IMR-90 (cell line): ENCODE results near the gene ZFX.

ENCODE experiments used
- CEBPB ChIP-seq: IDR thresholded peaks from 2 replicates; pipeline ENCODE4 v1.6.1; 2012; ENCODE audit warnings: low read depth, low read length, improper control_type of control experiment
- CTCF ChIP-seq: conservative IDR thresholded peaks from 2 replicates; pipeline ENCODE4 v1.5.1; 2012; ENCODE audit warnings: mild to moderate bottlenecking, low read depth, low read length, improper control_type of control experiment
- MAZ ChIP-seq: IDR thresholded peaks from 2 replicates; pipeline ENCODE4 v1.6.1; 2012; ENCODE audit warnings: low read depth, mild to moderate bottlenecking, low read length, improper control_type of control experiment, moderate library complexity, borderline replicate concordance
- NFE2L2 ChIP-seq: fragments of 150-350 bp; IDR thresholded peaks from 2 replicates; pipeline ENCODE4 v1.6.1; 2016; ENCODE audit warnings: low read depth, mild to moderate bottlenecking, low read length
- POLR2A ChIP-seq: IDR thresholded peaks from 2 replicates; pipeline ENCODE4 v1.6.1; 2012; ENCODE audit warnings: mild to moderate bottlenecking, low read depth, low read length
- RAD21 ChIP-seq: IDR thresholded peaks from 2 replicates; pipeline ENCODE4 v1.6.1; 2012; ENCODE audit warnings: low read length, improper control_type of control experiment
- RCOR1 ChIP-seq: IDR thresholded peaks from 2 replicates; pipeline ENCODE4 v1.6.1; 2012; ENCODE audit warnings: mild to moderate bottlenecking, low read length, improper control_type of control experiment; ENCODE audit not compliant: insufficient replicate concordance
- RFX5 ChIP-seq: IDR thresholded peaks from 2 replicates; pipeline ENCODE4 v1.8.0; 2012; ENCODE audit warnings: low read depth, mild to moderate bottlenecking, low read length, moderate library complexity
- SMC3 ChIP-seq: fragments of 150-350 bp; IDR thresholded peaks from 2 replicates; pipeline ENCODE4 v1.6.1; 2016; ENCODE audit warnings: low read depth, mild to moderate bottlenecking, antibody characterized with exemption, low read length, moderate library complexity
- USF2 ChIP-seq: fragments of 150-350 bp; IDR thresholded peaks from 2 replicates; pipeline ENCODE4 v1.6.1; 2017; ENCODE audit warnings: mild to moderate bottlenecking, antibody characterized with exemption, low read length, low read depth

- no peak for TF ChIP-seq CTCF
- TF ChIP-seq POLR2A: no peak
- no peak for TF ChIP-seq NFE2L2
- TF ChIP-seq RFX5: no peak
- TF ChIP-seq RAD21: no peak
- TF ChIP-seq CEBPB: no peak
- no peak for TF ChIP-seq MAZ
- no peak for TF ChIP-seq RCOR1
- no peak for TF ChIP-seq SMC3
- no peak for TF ChIP-seq USF2
Measured at GRCh38 chrX:24242649-24243175, 93.2 kb downstream of the ZFX start.
